HL-60 (cell line): ENCODE measurements around the gene TGFBR1.

Source experiments
- DNase-seq, 2 experiments: peaks; one replicate each; pipeline ENCODE4 v3.0.0-alpha.2; 2010 to 2020; ENCODE audit warnings: low read depth in 1 of 2, low spot score in 1 of 2
- H3K27ac ChIP-seq: fragments of 250-450 bp; sonication (Bioruptor Pico); replicated peaks from 2 replicates; pipeline ENCODE4 v1.5.1; 2020; ENCODE audit warnings: mild to moderate bottlenecking, moderate library complexity
- H3K27me3 ChIP-seq: fragments of 250-450 bp; sonication (Bioruptor Pico); 2 replicates; pipeline ENCODE4 v1.5.1; 2021; ENCODE audit warnings: mild to moderate bottlenecking, moderate library complexity; ENCODE audit not compliant: insufficient read depth, poor library complexity, severe bottlenecking
- H3K4me3 ChIP-seq: replicated peaks from 2 replicates; pipeline ENCODE4 v1.5.1; 2011; ENCODE audit warnings: mild to moderate bottlenecking, control low read depth, low read length; ENCODE audit not compliant: insufficient read depth
- CTCF ChIP-seq: IDR thresholded peaks from one replicate; pipeline ENCODE4 v1.5.1; 2011; ENCODE audit warnings: low read length, control low read depth, inconsistent platforms; ENCODE audit not compliant: insufficient read depth
- GABPA ChIP-seq: IDR thresholded peaks from 2 replicates; pipeline ENCODE4 v1.6.1; 2012; ENCODE audit warnings: low read depth
- POLR2AphosphoS5 ChIP-seq: IDR thresholded peaks from 2 replicates; pipeline ENCODE4 v1.6.1; 2012; ENCODE audit warnings: low read depth
- REST ChIP-seq: IDR thresholded peaks from 2 replicates; pipeline ENCODE4 v1.6.1; 2012; ENCODE audit warnings: low read depth; ENCODE audit not compliant: insufficient replicate concordance
- SPI1 ChIP-seq: IDR thresholded peaks from 2 replicates; pipeline ENCODE4 v1.6.1; 2012; ENCODE audit warnings: low read depth, mild to moderate bottlenecking, borderline replicate concordance

The TGFBR1 gene

GRCh38 chr9:99072040-99072394 lies 32.9 kb upstream of the TGFBR1 start:
- Histone ChIP-seq H3K27me3 (no peaks in the 10 kb centered on the region), H3K4me3 (no peak overlapping the region), H3K27ac (no peak overlapping the region)
- TF ChIP-seq REST (no peak), CTCF (no peak), GABPA (no peak), POLR2AphosphoS5 (no peak), SPI1 (no peak)
- DNase-seq: no peak

- no peak overlapping the region for H3K27ac ChIP-seq
- TF ChIP-seq POLR2AphosphoS5 (no peak), CTCF (no peak), GABPA (no peak), REST (no peak), SPI1 (no peak)
- no peaks in the 10 kb centered on the region for H3K27me3 ChIP-seq
- no peak for DNase-seq
- no peak overlapping the region for H3K4me3 ChIP-seq
Measured at GRCh38 chr9:99073347-99073746, 31.6 kb upstream of the TGFBR1 start.

GRCh38 chr9:99073985-99074901 lies 30.7 kb upstream of the TGFBR1 start:
- no peak for DNase-seq
- H3K27ac ChIP-seq: no peak overlapping the region
- no peak for TF ChIP-seq SPI1
- H3K27me3 ChIP-seq: no peaks in the 10 kb centered on the region
- no peak overlapping the region for H3K4me3 ChIP-seq

GRCh38 chr9:99074902-99075245 lies 30.0 kb upstream of the TGFBR1 start:
- Histone ChIP-seq H3K4me3 (no peak overlapping the region), H3K27me3 (no peaks in the 10 kb centered on the region), H3K27ac (no peak overlapping the region)
- no peak for TF ChIP-seq GABPA
- TF ChIP-seq SPI1: no peak
- no peak for TF ChIP-seq REST
- no peak for TF ChIP-seq POLR2AphosphoS5
- TF ChIP-seq CTCF: no peak
- no peak for DNase-seq
